GM12878 (cell line): ENCODE measurements around the gene MYO7B. TPM values are rescaled to one million over a fixed set of nuclear protein-coding genes. Genes with fewer than 3 reads are reported as not detected.

Experiments used
- ATAC-seq: fragments of 200-7000 bp; cut with Tn5 transposase; 3 replicates; pipeline ENCODE4 v1.9.1; 2020; ENCODE audit warnings: mild to moderate bottlenecking, moderate library complexity
- BruUV-seq: library from RNA; stranded (reverse); fragments of 400-500 nt; replicated peaks from 2 replicates; lab custom pipeline; 2021; lab: Mats Ljungman, UMichigan
- CTCF ChIA-PET: fragments of 300-600 bp; sonication (Branson Sonifier 250); formaldehyde crosslinking; extraction: SDS; loops from one replicate; lab custom pipeline; 2021; ENCODE audit warnings: inconsistent platforms; lab: Yijun Ruan, JAX
- POLR2A ChIA-PET: fragments of 350-600 bp; formaldehyde crosslinking; extraction: SDS; loops from one replicate; lab custom pipeline; 2021; ENCODE audit warnings: inconsistent platforms; lab: Charles Lee
- RAD21 ChIA-PET: fragments of 300-600 bp; sonication (Branson Sonifier 250); formaldehyde crosslinking; loops from one replicate; lab custom pipeline; 2023; ENCODE audit warnings: antibody characterized with exemption; ENCODE audit not compliant: unreplicated experiment; lab: Charles Lee
- SMC1A ChIA-PET: fragments of 300-600 bp; sonication (Branson Sonifier 250); formaldehyde crosslinking; loops from one replicate; lab custom pipeline; 2023; ENCODE audit not compliant: unreplicated experiment, uncharacterized antibody; lab: Charles Lee
- DNase-seq: peaks from one replicate; pipeline ENCODE4 v3.0.0-alpha.2; 2011; ENCODE audit warnings: low read depth, low spot score
- FAIRE-seq: peaks from 3 replicates; lab custom pipeline; 2011; peaks lifted over from hg19 to GRCh38; lab: Jason Lieb, UNC
- H2AFZ ChIP-seq: 2 replicates; pipeline ENCODE4 v1.6.0; 2011; ENCODE audit warnings: low read depth, low read length, control low read depth; ENCODE audit not compliant: control insufficient read depth
- H3K27ac ChIP-seq: 2 replicates; pipeline ENCODE4 v1.5.1; 2011; ENCODE audit warnings: control low read depth; ENCODE audit not compliant: control insufficient read depth, insufficient read depth
- H3K27me3 ChIP-seq, 2 experiments: replicated peaks in 1 of 2; 2 replicates each; pipeline versions ENCODE4 v1.6.0 to v1.6.1; 2011; ENCODE audit warnings: low read length in 1 of 2; ENCODE audit not compliant: control insufficient read depth in 2 of 2, insufficient read depth in 2 of 2
- H3K36me3 ChIP-seq, 2 experiments: 2 replicates each; pipeline ENCODE4 v1.5.1; 2011; ENCODE audit warnings: low read length in 1 of 2; ENCODE audit not compliant: control insufficient read depth in 2 of 2, insufficient read depth in 2 of 2
- H3K4me1 ChIP-seq: 2 replicates; pipeline ENCODE4 v1.6.1; 2011; ENCODE audit warnings: mild to moderate bottlenecking, low read length, moderate library complexity, mixed read lengths; ENCODE audit not compliant: control insufficient read depth, insufficient read depth
- H3K4me2 ChIP-seq: 2 replicates; pipeline ENCODE4 v1.6.0; 2011; ENCODE audit warnings: control low read depth; ENCODE audit not compliant: control insufficient read depth, insufficient read depth
- H3K4me3 ChIP-seq: fragments of 200-600 bp; sonication (generic); 2 replicates; pipeline ENCODE4 v1.5.1; 2016
- H3K79me2 ChIP-seq: 2 replicates; pipeline ENCODE4 v1.6.0; 2011; ENCODE audit warnings: low read length; ENCODE audit not compliant: control insufficient read depth, insufficient read depth
- H3K9ac ChIP-seq: 2 replicates; pipeline ENCODE4 v1.8.0; 2011; ENCODE audit warnings: low read length, control low read depth, mixed read lengths; ENCODE audit not compliant: control insufficient read depth, insufficient read depth
- H3K9me3 ChIP-seq: replicated peaks from 3 replicates; pipeline ENCODE4 v1.5.1; 2011; ENCODE audit warnings: mild to moderate bottlenecking, low read length; ENCODE audit not compliant: control insufficient read depth, insufficient read depth
- H4K20me1 ChIP-seq: 2 replicates; pipeline ENCODE4 v1.6.0; 2011; ENCODE audit not compliant: control insufficient read depth, insufficient read depth
- ATF7 ChIP-seq: fragments of 450-650 bp; IDR thresholded peaks from 2 replicates; pipeline ENCODE4 v1.6.1; 2016; ENCODE audit warnings: low read depth, mild to moderate bottlenecking
- IRF5 ChIP-seq: fragments of 450-650 bp; IDR thresholded peaks from 2 replicates; pipeline ENCODE4 v1.6.1; 2017; ENCODE audit warnings: borderline replicate concordance
- MXI1 ChIP-seq: fragments of 150-350 bp; IDR thresholded peaks from 2 replicates; pipeline ENCODE4 v1.6.1; 2011; ENCODE audit warnings: low read depth, mild to moderate bottlenecking, inconsistent platforms, low read length, improper control_type of control experiment
- MYC ChIP-seq: IDR thresholded peaks from 2 replicates; pipeline ENCODE4 v1.6.1; 2011; ENCODE audit warnings: mild to moderate bottlenecking, low read length, moderate library complexity, inconsistent platforms; ENCODE audit not compliant: insufficient read depth, insufficient replicate concordance, insufficient read length, severe bottlenecking
- SIN3A ChIP-seq: IDR thresholded peaks from 2 replicates; pipeline ENCODE4 v1.6.1; 2012; ENCODE audit warnings: low read depth, low read length, improper control_type of control experiment
- ZBED1 ChIP-seq: IDR thresholded peaks from 2 replicates; pipeline ENCODE4 v1.6.1; 2016; ENCODE audit warnings: borderline replicate concordance
- WGBS: methylation state at CpG from one replicate; pipeline ENCODE4 v1.1.6; 2016; ENCODE audit warnings: low lambda C conversion rate; ENCODE audit not compliant: insufficient replicate concordance, insufficient coverage; ENCODE audit errors: missing lambda C conversion rate; 5-methylcytosine and 5-hydroxymethylcytosine counted together
- in situ Hi-C: fragments of 300-500 bp; cut with MboI; formaldehyde crosslinking; loops from 9 replicates; pipeline ENCODE4 v1.14.3; 2018; ENCODE audit warnings: mixed read lengths
- intact Hi-C: fragments of 100-400 bp; cut with micrococcal nuclease; formaldehyde crosslinking; loops from one replicate; pipeline ENCODE4 v1.14.2; 2022; ENCODE audit not compliant: unreplicated experiment
- polyA plus RNA-seq, 11 experiments: library from polyadenylated mRNA; depleted of rRNA in 4 of 11; unstranded in 6 of 11; stranded (reverse) in 5 of 11; fragments of >200 nt; fragmentation: Nextera tagmentation in 4 of 11; fragmentation: Illumina TruSeq in 1 of 11; extraction: Ambion mirVana in 4 of 11; extraction: Trizol in 1 of 11; gene quantifications; 1 replicate in 1 of 11; 2 replicates in 10 of 11; pipeline versions ENCODE4 v1.2.1 to v1.2.3, GENCODE V29; 2011 to 2016; ENCODE audit warnings: inconsistent platforms in 2 of 11, missing spikeins in 2 of 11, low read depth in 1 of 11
- total RNA-seq, 4 experiments: library from RNA; depleted of rRNA in 3 of 4; stranded (reverse); fragments of >200 nt in 3 of 4; fragmentation: Illumina TruSeq in 1 of 4; extraction: Trizol in 1 of 4; gene quantifications; 2 replicates each; pipeline versions ENCODE4 v1.2.1 to v1.2.3, GENCODE V29; 2013 to 2021

MYO7B gene
- total and polyA plus RNA-seq, 10 of the 15 experiments (the other 5 are each of a cell fraction or from before 2014, with no cell fraction given): 0.08 to 4.8 (median 1.2) TPM

- no peaks in the 10 kb centered on the region for H3K79me2 ChIP-seq
- no peak overlapping the region for H3K4me2 ChIP-seq
- H3K36me3 ChIP-seq: no peaks in the 10 kb centered on the region
- FAIRE-seq (no peak), DNase-seq (no peak), ATAC-seq (no peak)
- no peaks in the 10 kb centered on the region for H3K4me1 ChIP-seq
- H3K4me3 ChIP-seq: no peak overlapping the region
- BruUV-seq: no TSS peak
- SMC1A ChIA-PET: no interaction called here
- no peaks in the 10 kb centered on the region for H4K20me1 ChIP-seq
- TF ChIP-seq SIN3A: no peak
- no peak for TF ChIP-seq IRF5
- no peak for TF ChIP-seq MYC
- TF ChIP-seq MXI1: no peak
- no peak for TF ChIP-seq ZBED1
- no peak for TF ChIP-seq ATF7
- no peak overlapping the region for H3K27ac ChIP-seq
- no peak overlapping the region for H3K9ac ChIP-seq
- CTCF ChIA-PET: interaction anchor here (1.2 to 1.4 kb wide), 2 partner anchors 8 to 15 kb away, joined by 3 to 6 read pairs; no protein-coding TSS in a partner anchor
- WGBS: 37% methylated on average over 17 of the region's 17 CpGs
- POLR2A ChIA-PET: no interaction called here
- H3K27me3 ChIP-seq: no peaks in the 10 kb centered on the region; a peak in 1 of 4 replicates
- in situ Hi-C loops: no loop called here
- H2AFZ ChIP-seq: no peak overlapping the region
- peaks cover 7% of the 10 kb centered on the region for H3K9me3 ChIP-seq
- intact Hi-C loops: no loop called here
- RAD21 ChIA-PET: no interaction called here
These were observed 71.3 kb downstream of the MYO7B start for GRCh38 chr2:127606625-127607398.
